GM19438 (cell line): ENCODE results near the gene AGFG1.
"Not testable (repeated sequence)": the region's sequence is repeated elsewhere in the genome, so short reads cannot be mapped to it uniquely, and the experiment has no call there.

ENCODE experiments used
- ATAC-seq: cut with Tn5 transposase; IDR thresholded peaks from one replicate; pipeline ENCODE4 v1.9.1; 2021; ENCODE audit warnings: low read depth; ENCODE audit not compliant: unreplicated experiment

The AGFG1 gene

DNA sequence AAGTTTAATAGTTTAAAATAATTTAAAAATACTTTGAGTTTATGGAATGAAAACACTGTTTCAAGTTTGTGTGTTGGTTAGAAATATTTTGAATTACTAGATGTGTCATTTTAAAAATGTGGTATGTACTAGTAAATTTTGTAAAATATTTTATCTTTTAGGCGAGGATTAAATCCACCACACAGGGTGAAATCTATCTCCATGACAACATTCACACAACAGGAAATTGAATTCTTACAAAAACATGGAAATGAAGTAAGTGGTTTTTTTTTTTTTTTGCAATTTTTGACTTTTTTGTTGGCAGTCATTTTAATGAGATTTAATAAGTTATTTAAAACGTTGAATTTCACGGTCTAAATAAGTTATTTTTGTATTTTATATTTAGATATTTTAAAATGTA is 19.4 kb downstream of the AGFG1 start:
- no peak for ATAC-seq

DNA sequence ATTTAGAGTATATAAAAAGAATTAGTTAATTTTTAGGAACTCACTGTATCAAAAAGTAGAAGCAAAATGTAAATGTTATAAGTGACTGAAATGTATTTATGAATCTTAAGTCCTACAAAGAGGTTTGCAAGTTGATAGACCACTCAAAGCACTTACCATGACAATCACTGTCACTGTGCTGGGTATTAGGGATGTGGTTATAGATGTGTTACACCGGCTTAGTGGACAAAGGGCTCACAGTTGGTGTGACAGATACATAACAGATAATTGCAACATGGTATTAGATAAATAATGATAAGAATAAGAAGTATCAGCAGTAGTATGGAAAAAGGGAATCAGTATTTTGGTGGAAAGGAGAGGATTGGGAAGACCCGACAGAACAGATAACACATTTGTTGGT is 21.6 kb downstream of the AGFG1 start:
- no peak for ATAC-seq

DNA sequence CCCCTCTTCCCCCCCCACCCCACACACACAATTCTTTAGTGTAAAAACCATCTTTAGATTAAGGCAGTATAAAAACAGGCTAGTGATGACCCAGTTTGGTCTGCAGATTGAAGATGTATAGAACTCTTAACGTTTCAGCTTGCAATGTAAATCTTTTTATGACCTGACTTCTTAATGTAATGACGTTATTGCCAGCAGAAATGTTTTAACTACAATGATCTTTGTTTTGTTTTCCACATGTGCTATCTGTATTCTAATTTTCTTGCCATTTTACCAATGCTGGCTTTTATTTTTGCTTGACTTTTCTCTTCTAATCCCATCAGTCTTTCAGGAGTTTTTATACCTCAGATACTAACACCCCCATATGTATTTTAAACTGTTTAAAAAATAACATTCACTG is 25.2 kb downstream of the AGFG1 start:
- no peak for ATAC-seq

DNA sequence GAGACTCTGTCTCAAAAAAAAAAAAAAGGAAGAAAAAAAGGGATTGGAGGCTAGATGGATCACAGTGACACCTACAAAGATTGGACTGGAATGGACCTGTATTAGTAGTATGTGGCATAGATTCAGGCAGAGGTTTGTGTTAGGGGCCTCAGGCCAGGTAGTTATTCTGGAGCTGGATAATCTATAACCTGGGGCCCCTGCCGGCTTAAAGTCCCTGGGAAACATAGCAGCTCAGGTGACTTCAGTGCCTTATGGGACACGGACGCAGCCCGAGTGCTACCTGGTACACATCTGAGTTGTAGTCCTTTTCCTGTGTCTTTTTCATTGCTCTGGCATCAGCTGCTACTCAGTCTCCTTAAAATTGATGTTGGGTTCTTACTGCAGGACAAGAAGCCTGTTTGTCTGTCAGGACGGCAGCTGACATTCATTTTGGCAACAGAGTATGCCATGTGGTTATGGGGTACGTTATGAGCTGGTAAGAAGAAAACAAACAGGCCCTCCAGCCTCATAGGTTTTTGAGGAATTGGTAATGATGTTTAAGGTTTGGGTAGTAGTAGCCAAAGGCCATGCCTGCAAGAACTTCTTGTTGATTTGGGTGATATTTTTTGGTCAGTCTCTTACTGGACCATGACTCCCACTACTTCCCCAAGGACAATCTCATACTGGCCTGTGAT is 27.8 kb downstream of the AGFG1 start:
- no peak for ATAC-seq

DNA sequence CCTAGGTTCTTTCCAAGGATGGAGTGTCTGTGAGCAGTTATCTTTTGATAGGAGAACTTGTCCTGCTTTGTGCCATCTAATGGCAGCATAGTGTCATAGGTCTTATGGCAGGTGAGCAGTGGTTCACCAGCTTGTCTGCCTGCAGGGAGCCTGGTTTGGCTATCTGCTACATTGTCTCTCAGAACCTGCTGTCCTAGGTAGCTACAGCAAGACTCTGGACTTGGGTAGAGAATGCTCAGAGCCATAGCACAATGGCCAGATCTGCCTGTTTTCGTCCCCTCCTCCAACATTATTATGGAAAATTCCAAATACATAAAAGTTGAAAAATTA is 28.3 kb downstream of the AGFG1 start:
- ATAC-seq: no peak

DNA sequence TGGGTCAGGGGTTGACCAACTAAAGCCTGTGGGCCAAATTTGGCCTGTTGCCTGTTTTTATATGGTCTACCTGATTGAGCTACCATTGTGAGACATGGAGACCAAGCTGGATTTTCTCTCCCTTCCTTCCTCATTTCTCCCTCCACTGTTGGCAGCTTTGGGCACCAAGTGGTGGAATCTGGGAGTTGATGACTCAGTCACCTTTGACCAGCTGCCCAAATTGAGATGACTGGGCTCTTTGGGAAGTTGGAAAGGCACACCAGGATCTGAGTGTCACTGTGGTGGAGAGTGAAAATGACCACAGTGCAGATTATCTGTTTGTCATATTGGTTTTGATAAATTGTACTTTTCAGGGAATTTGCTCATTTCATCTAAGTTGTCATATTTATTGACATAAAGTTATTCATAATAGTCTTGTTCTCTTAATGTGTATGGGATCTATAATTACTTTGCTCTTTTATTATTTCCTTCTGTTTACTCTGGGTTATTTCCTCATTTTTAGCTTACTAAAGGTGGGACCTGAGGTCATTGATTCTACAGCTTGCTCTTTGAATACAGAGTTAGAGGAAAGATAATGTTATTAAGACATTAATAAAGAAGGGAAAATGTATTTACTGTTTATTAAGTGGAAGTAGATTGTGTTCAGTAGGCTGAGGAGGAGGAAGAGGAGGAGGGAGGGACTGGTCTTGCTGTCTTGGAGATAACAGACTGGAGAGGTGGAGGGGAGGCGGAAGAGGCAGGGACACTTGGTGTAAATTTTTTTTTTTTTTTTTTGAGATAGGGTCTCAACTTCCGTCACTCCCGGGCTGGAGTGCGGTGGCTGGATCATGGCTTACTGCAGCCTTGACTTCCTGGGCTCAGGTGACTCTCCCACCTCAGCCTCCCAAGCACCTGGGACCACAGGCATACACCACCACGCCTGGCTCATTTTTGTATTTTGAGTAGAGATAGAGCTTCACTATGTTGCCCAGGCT is 31.8 kb downstream of the AGFG1 start:
- no peak for ATAC-seq

DNA sequence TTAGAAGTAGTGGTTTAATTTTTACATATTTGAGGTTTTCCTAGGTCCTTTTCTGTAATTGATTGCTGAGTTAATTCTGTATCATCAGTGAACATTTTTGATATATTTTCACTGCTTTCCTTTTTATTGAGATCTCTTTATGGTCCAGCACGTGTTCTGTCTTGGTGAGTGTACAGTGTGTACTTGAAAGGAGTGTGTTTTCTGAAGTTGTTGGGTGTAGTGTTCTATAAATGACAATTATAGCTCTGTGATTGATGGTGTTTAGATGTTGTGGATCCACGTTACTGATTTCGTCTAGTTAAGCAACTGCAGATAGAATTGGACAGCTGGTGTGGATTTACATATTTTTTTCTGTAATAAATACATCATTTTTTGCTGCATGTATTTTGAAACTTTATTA is 32.7 kb downstream of the AGFG1 start:
- no peak for ATAC-seq

DNA sequence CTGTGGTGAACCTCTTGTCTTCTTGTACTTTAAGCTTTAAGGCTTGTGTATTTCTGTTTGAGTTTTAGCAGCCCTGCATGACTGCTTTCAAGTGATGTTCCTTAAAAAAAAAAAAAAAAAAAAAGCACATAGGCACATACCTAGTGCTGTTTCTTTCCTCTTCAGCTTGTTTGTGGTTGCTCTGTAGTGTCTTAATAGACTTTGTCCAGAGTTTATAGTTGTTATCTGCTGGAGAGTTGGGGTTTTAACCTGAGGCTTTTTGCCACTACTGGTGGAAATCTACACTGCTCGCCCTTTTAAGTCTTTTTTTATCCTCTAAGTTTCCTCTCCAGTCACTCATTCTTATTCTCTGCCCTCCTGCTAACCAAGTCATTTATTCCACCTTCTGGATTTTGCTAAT is 34.5 kb downstream of the AGFG1 start:
- no peak for ATAC-seq

DNA sequence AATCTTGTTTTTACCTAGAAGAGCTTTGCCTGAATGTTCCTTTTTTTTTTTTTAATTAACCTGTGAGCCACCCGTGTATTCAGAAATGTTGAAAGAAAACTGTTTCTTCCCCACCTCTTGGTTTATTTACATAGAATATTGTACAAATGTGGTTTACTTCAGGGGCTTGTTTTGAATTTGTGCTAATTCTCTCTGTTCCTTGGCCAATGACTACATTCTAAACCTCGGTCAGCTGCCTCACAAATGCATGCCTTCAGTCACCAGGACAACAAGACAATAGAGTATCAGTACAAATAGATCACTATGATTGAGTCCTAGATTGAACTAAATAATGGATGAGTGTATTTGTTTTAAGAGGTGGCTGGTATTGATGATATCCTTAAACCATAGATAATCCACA is 36.0 kb downstream of the AGFG1 start:
- ATAC-seq: no peak

DNA sequence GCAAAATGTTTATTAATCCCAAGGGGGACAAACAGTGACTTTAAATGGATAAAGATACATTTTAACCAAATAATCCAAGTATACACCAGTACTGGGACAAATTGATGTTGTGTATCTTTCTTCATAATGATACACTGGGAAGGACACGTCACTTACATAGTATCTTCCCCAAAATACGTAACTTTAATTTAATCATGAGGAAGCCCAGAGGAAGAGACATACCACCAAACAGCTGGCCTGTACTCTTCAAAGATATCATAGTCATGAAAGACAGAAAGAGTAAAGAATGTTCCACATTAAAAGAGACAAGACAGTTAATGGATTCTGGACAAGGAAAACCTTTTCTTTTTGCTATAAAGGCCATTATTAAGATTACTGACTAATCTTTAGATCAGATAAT is 37.1 kb downstream of the AGFG1 start:
- ATAC-seq: no peak

DNA sequence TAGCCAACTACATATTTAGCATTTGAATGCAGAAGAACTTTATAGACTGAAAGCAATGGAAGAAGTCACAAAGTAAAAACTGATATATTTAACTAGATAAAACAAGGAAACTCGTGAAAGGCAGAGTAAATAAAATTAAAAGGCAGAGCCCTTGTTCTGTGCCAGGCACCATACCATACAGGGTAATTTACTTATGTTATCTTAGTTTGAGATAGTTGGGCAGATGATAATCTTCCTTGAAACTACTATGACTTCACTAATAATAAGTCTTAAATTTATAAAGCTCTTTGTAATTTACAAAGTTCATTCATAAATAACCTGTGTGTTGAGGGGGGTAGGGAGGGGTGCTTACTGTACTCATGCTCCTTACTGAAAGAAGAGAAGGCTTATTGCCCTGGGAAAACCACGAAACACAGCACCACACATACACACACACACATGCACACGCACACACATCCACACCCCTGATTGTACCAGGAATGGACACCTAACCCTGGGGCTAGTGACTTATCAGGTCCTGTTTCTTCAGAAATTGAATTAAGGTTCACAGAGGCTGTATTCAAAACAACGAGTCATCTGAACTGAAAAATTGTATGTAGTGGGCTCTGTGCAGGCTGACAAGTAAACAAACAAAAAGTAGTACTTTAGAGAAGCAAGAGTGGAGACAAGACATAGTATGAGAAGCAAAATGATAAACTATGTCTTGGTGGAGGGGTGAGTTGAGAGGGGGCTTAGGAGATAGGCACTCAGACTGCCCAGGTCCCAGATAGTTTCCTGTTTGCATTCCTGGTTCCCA is 38.1 kb downstream of the AGFG1 start:
- ATAC-seq: no peak

DNA sequence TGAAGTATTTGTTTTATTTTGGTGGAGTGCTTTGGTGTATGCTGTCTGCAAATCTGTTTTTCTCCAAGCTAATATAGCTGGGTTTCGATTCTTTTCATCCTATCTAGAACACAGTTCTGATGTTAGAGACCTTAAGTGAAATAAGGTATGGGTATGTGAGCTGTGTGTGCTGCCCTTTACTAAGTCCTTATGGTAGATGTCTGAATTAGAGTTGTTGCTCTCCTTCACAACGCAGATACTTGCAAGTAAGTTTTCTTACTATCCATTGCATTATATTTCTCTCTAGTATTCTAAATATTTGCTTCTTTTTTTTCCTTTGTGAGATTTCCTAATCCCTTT is 38.6 kb downstream of the AGFG1 start:
- ATAC-seq: no peak

DNA sequence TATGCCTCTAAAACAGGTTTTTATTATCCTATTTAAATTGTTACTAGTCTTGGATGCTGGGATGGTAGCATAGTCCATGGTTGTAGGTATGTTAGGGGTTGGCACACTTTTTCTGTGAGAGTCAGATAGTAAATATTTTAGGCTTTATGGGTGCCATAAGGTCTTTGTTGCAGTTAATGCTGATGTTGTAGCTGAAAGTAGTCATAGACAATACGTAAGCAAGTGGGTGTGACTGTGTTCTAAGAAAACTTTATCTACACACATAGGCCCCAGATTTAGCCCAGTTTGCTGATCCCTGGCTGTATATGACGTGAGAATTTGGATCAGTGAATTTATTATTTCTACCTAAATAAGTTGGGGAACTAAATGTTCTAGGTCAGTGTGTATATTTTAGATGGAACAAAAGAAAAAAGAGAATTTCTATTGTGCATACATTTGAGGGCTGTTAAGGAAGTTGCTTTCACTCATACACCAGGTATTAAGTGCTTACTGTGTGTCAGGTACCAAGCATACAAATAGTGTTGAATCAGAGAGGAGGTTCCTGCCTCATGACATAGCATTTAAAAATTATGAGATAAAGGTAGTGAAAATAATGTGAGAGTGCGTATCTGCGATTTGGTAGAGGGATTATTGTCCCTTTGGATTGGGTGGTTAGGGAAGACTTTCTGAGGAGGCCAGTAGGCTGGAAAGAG is 39.4 kb downstream of the AGFG1 start:
- no peak for ATAC-seq

DNA sequence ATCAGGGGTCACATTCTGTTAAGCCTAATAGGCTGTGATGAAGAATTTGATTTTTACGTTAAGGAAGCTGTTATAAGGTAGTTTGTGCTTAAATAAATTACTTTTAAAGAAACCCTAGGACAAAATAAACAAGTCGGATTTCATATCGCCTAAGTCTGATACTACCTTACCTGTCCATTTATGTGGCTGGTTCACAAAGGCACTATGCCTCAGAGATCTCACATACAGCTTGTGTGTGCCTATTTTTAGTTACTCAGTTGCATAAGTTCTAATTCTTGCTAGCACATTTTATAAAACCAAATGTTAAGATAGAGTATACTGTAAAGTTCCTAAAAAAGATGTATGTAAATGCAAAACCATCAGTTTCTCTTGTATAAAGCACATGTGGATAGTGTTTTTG is 40.0 kb downstream of the AGFG1 start:
- no peak for ATAC-seq

DNA sequence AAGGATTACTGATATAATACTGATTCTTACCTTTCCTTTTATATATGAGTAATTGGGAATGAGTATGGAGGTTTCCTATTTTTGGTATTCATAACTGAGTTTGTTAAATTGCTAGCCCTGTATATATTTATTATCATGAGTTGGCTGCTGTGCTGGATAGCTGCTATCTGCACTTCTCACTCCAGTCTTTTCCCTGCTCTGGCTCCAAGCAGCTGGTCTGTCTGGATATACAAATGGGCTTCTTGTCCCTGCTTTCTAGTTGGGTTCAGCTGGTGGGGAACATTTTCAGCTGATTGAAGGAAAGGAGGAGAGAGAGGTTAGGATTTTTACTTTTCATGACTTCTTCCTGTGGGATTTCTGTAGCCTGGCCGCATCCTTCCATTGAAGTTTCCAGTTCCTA is 41.2 kb downstream of the AGFG1 start:
- ATAC-seq: no peak

DNA sequence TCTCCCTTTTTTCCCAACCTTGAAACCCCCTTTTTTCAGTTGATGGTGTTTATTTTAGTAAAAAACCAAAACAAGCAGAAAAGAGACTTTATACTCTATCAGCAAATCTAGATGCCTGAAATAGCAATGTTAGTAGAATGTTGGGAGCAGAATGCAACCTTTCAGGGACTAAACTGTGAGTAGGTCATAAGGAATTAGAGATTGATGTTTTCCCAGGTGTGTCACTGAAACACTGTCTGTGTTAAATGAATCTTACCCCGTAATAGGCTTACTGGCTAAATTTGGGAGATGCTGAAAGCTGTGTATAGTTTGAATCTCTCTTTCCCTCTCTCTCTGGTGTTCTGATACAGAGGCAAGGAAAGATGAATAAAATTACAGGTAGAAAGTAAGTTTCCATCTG is 43.8 kb downstream of the AGFG1 start:
- ATAC-seq: no peak

DNA sequence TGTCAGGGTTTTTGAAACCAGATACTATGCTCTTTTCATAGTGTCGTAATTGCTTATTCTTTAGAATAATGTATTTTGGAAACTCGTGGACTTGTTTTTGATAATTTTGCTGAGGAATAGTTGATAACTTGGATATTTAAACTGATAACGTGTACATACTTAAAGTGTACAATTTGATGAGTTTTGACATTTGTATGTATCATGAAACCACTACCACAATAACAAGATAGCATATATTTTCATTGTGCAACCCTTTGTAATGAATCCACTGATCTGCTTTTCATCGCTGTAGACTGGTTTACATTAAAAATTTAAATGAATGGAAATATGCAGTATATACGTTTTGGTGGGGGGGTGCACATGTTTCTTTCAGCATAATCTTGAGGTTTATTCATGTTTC is 45.8 kb downstream of the AGFG1 start:
- ATAC-seq: no peak

DNA sequence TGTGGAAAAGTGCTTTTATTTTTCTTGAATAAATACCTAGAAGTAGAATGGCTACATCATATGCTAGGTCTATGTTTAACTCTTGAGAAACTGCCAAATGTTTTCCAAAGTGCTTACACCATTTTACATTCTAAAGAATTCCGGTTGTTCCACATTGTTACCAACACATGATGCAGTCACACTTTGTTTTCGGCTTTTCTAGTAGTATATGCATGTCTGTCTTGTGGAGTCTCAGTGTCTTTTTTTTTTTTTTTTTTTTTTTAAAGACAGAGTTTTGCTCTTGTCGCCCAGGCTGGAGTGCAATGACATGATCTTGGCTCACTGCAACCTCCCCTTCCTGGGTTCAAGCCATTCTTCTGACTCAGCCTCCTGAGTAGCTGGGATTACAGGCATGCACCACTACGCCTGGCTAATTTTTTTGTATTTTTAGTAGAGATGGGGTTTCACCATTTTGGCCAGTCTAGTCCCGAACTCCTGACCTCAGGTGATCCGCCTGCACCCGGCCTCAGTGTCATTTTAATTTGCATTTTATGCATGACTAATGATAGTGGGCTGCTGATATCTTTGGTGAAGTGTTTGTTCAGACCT is 46.4 kb downstream of the AGFG1 start:
- ATAC-seq: not testable (repeated sequence)

DNA sequence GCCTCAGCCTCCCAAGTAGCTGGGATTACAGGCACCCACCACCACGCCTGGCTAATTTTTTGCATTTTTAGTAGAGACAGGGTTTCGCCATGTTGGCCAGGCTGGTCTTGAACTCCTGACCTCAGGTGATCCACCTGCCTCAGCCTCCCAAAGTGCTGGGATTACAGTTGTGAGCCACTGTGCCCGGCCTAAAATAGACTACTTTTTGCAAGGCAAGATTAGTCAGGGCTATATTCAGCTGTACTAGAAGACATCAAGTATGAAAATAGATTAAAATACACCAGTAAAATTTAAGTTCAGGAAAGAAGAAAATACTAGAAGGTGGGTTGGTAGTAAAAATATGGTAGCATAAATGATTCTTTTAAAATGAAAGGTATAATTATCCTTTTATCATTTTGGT is 49.2 kb downstream of the AGFG1 start:
- not testable (repeated sequence) for ATAC-seq

DNA sequence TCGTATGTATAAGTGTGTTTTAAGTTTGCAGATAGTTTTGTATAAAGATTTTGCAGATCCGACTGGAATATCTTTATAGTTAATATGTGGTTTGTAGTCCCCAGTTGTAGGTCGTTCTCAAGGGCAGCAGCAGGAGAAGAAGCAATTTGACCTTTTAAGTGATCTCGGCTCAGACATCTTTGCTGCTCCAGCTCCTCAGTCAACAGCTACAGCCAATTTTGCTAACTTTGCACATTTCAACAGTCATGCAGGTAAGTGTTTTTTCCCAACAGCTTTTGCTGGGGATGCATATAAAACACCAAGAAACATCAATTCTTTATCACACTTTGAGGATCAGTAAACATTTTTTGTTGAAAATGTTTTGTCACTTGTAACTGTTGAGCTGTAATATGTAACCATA is 52.7 kb downstream of the AGFG1 start:
- ATAC-seq: no peak

DNA sequence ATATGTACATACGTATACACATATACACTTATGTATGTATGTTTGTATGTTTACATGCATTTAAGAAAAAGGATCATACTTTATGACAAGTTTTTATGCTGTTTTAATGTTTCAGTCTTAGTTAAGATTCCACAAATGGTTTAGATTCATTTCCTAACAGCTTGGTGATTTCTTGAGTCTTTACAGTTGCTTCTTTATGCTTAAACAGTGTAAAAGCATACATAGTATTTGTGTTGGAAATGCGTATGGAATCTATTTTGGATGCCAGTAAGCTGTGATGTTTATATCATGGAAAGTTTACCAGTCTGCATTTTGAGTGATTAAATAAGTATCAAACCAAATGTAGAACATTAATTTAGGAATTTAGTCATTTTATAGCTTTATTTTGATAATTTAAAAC is 55.4 kb downstream of the AGFG1 start:
- ATAC-seq: no peak
